Vagina (tissue), 2 donors: ENCODE measurements around the gene OSBPL1A. TPM values are rescaled to one million over a fixed set of nuclear protein-coding genes. Genes with fewer than 3 reads are reported as not detected.

Experiments used
- DNase-seq, 2 donors: peaks; one replicate each; pipeline ENCODE4 v3.0.0-alpha.2; 2017; ENCODE audit errors: extremely low spot score in 2 of 2
- H3K27ac ChIP-seq: fragments of 200-600 bp; sonication (generic); one replicate; pipeline ENCODE4 v1.5.1; 2019
- H3K27me3 ChIP-seq: fragments of 200-600 bp; sonication (generic); one replicate; pipeline ENCODE4 v1.5.1; 2019
- H3K36me3 ChIP-seq, 2 donors: fragments of 200-600 bp; sonication (generic); one replicate each; pipeline ENCODE4 v1.5.1; 2017 to 2019
- H3K4me1 ChIP-seq: fragments of 200-600 bp; sonication (generic); one replicate; pipeline ENCODE4 v1.5.1; 2019
- H3K4me3 ChIP-seq, 2 donors: fragments of 200-600 bp; sonication (generic); 1 replicate in 1 of 2; 2 replicates in 1 of 2; pipeline ENCODE4 v1.5.1; 2016 to 2019
- H3K9me3 ChIP-seq: fragments of 200-600 bp; sonication (generic); one replicate; pipeline ENCODE4 v1.5.1; 2019
- CTCF ChIP-seq, 3 experiments: fragments of 450-650 bp in 2 of 3; fragments of 200-600 bp in 1 of 3; sonication (generic) in 1 of 3; IDR thresholded peaks; one replicate each; pipeline ENCODE4 v1.5.1; 2017 to 2019; ENCODE audit warnings: antibody characterized with exemption in 3 of 3, mild to moderate bottlenecking in 2 of 3, moderate library complexity in 2 of 3
- POLR2A ChIP-seq, 2 donors: fragments of 450-650 bp; IDR thresholded peaks; one replicate each; pipeline ENCODE4 v1.6.1; 2017; ENCODE audit warnings: antibody characterized with exemption in 2 of 2, mild to moderate bottlenecking in 2 of 2, moderate library complexity in 2 of 2
- POLR2AphosphoS5 ChIP-seq, 2 donors: sonication (generic); formaldehyde crosslinking; IDR thresholded peaks; one replicate each; pipeline ENCODE4 v1.9.0; 2017; ENCODE audit warnings: antibody characterized with exemption in 2 of 2, mild to moderate bottlenecking in 2 of 2, low read depth in 1 of 2; ENCODE audit not compliant: insufficient read depth in 1 of 2
- intact Hi-C: fragments of 100-400 bp; cut with DNase I; formaldehyde crosslinking; loops from one replicate; pipeline ENCODE4 v1.15.1; 2023
- total RNA-seq: library from RNA; depleted of rRNA; stranded (reverse); fragments of >200 nt; gene quantifications from one replicate; pipeline ENCODE4 v1.2.3, GENCODE V29; 2016

The OSBPL1A gene
- total RNA-seq, 1 donor from 2014 or later, result 33.9 TPM

GRCh38 chr18:24246143-24246542 lies 151.5 kb downstream of the OSBPL1A start:
- Histone ChIP-seq H3K4me1 (no peaks in the 10 kb centered on the region), H3K36me3 (no peaks in the 10 kb centered on the region), H3K27ac (no peak overlapping the region), H3K4me3 (no peak overlapping the region), H3K27me3 (no peaks in the 10 kb centered on the region), H3K9me3 (no peaks in the 10 kb centered on the region)
- no peak for DNase-seq
- TF ChIP-seq POLR2A (IDR thresholded peaks at IDR 0.05), result no peak
- intact Hi-C loops, result no loop called here

GRCh38 chr18:24244698-24245097 lies 152.9 kb downstream of the OSBPL1A start:
- Histone ChIP-seq H3K9me3 (no peaks in the 10 kb centered on the region), H3K27me3 (no peaks in the 10 kb centered on the region), H3K4me3 (no peak overlapping the region), H3K4me1 (no peaks in the 10 kb centered on the region), H3K36me3 (no peaks in the 10 kb centered on the region), H3K27ac (no peak overlapping the region)
- TF ChIP-seq POLR2AphosphoS5 (IDR thresholded peaks at IDR 0.05; ENCODE audit: insufficient read depth in 1 of 2, low read depth in 1 of 2) (no peak), POLR2A (IDR thresholded peaks at IDR 0.05) (no peak), CTCF (IDR thresholded peaks at IDR 0.05) (no peak)
- no peak for DNase-seq
- intact Hi-C loops, result no loop called here

GRCh38 chr18:24243677-24244076 lies 153.9 kb downstream of the OSBPL1A start:
- Histone ChIP-seq H3K27me3 (no peaks in the 10 kb centered on the region), H3K4me1 (no peaks in the 10 kb centered on the region), H3K36me3 (peaks cover 0 to 4% of the 10 kb centered on the region in 2 donors), H3K9me3 (no peaks in the 10 kb centered on the region), H3K27ac (no peak overlapping the region), H3K4me3 (no peak overlapping the region)
- DNase-seq, result no peak
- intact Hi-C loops, result no loop called here
- TF ChIP-seq POLR2A (IDR thresholded peaks at IDR 0.05), result no peak
- no peak for TF ChIP-seq CTCF (IDR thresholded peaks at IDR 0.05)
- TF ChIP-seq POLR2AphosphoS5 (IDR thresholded peaks at IDR 0.05; ENCODE audit: insufficient read depth in 1 of 2, low read depth in 1 of 2), result no peak

GRCh38 chr18:24239341-24239740 lies 158.3 kb downstream of the OSBPL1A start:
- Histone ChIP-seq H3K4me3 (no peak overlapping the region), H3K36me3 (peaks cover 0 to 13% of the 10 kb centered on the region in 2 donors), H3K27me3 (no peaks in the 10 kb centered on the region), H3K4me1 (no peaks in the 10 kb centered on the region), H3K27ac (no peak overlapping the region), H3K9me3 (no peaks in the 10 kb centered on the region)
- intact Hi-C loops, result no loop called here
- DNase-seq, result no peak
- no peak for TF ChIP-seq CTCF (IDR thresholded peaks at IDR 0.05)
- TF ChIP-seq POLR2A (IDR thresholded peaks at IDR 0.05), result no peak
- no peak for TF ChIP-seq POLR2AphosphoS5 (IDR thresholded peaks at IDR 0.05; ENCODE audit: insufficient read depth in 1 of 2, low read depth in 1 of 2)

GRCh38 chr18:24238387-24238786 lies 159.2 kb downstream of the OSBPL1A start:
- Histone ChIP-seq H3K27me3 (no peaks in the 10 kb centered on the region), H3K36me3 (peaks cover 0 to 13% of the 10 kb centered on the region in 2 donors), H3K4me3 (no peak overlapping the region), H3K27ac (no peak overlapping the region), H3K4me1 (no peaks in the 10 kb centered on the region), H3K9me3 (no peaks in the 10 kb centered on the region)
- no peak for DNase-seq
- no peak for TF ChIP-seq POLR2A (IDR thresholded peaks at IDR 0.05)
- TF ChIP-seq POLR2AphosphoS5 (IDR thresholded peaks at IDR 0.05; ENCODE audit: insufficient read depth in 1 of 2, low read depth in 1 of 2), result no peak
- no peak for TF ChIP-seq CTCF (IDR thresholded peaks at IDR 0.05)
- intact Hi-C loops, result no loop called here
